Left lobe of liver (tissue), 2 donors: ENCODE measurements around the gene CCN6. TPM values are rescaled to one million over a fixed set of nuclear protein-coding genes. Genes with fewer than 3 reads are reported as not detected.
A peak's percentile ranks its signal among the peaks of the same experiment; 100 is the strongest.

Source experiments
- ATAC-seq: fragments of 200-7000 bp; cut with Tn5 transposase; one replicate; pipeline ENCODE4 v1.9.1; 2020; ENCODE audit warnings: mild to moderate bottlenecking, moderate library complexity
- DNase-seq: peaks from one replicate; pipeline ENCODE4 v3.0.0-alpha.2; 2020; ENCODE audit warnings: low spot score
- total RNA-seq: library from RNA; stranded (reverse); gene quantifications from one replicate; pipeline ENCODE4 v1.2.1, GENCODE V29; 2021
- donor health status: DM: no; HTN: no; CAD: no; lungs with moderate emphysema.
- donor health status: DM: no; HTN: yes; CAD: no.

Gene CCN6
- total RNA-seq: not detected

DNA sequence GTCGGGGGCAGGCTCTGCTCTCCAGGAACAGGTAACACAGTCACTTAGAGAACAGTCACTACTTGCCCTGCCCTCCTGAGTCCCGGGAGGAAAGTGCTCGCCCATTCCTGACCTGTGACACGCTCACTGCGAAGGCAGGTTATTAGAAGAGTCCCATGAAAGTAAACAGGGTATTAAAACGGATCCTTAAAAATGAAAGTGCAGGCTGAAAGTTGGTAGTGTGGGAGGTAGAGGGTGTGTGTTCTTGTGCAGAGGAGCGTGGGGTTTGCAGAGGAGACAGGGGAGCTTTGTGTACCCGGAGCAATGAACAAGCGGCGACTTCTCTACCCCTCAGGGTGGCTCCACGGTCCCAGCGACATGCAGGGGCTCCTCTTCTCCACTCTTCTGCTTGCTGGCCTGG lies at the start of gene CCN6:
TSS of gene CCN6 (plus strand) at position 104 of the 400 bp plus-strand sequence. CDS start at position 358, 254 bp downstream.
- ATAC-seq (no peak), DNase-seq (no peak)

DNA sequence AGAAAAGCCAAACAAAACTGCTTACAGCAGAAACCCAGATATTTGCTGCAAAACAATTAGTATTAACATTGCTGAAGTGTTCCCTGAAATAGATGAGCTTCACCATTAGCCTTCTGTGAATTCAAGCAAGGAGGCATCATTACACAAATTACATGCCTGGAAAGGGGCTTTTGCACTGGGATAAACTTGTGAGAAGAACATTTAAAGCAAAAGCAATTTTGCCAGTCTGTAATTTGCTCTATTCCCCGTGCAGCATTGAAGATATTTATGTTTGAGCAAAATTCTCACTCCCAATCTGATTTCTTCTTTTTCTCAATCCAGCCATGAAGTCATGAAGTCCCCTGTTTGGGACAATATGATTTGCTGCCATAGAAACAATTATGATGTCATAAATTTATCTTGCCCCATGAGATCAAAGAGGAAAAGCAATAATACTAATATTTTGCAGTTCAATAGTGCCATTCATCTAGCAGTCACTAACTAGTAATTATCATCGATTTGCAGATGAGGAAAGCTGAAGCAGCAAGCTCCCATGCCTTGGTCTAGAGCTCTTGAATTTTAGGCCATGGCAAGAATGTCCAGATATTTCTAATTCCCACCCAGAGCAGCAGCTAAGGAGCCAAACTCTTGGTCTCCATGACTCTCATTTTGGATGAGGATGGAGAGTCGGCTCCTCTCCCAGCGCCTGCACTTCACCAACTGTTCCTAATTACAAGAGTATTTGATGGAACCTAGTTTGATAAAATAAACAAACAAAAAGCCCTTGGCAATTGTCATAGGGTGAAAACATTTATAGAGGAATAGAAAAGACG lies 49.5 kb upstream of the CCN6 start:
- DNase-seq (no peak), ATAC-seq (no peak)

DNA sequence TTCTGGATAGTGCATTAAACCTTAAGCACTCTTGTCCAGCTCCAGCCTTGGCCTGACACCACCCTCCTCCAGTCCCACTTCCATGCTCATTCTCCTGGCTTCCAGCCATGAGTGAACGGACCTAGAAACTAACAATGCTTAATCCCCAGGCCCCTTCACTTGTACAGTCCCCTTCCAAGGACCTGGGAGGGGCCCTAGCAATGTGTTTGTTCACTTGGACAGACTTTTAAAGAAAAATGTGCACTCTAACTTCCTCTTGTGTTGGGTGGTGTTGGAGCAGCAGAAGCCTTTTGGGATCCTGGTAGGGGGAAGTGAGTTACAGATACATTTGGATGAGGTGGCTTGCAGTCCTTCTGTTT lies 48.9 kb upstream of the CCN6 start:
- DNase-seq (no peak), ATAC-seq (no peak)

DNA sequence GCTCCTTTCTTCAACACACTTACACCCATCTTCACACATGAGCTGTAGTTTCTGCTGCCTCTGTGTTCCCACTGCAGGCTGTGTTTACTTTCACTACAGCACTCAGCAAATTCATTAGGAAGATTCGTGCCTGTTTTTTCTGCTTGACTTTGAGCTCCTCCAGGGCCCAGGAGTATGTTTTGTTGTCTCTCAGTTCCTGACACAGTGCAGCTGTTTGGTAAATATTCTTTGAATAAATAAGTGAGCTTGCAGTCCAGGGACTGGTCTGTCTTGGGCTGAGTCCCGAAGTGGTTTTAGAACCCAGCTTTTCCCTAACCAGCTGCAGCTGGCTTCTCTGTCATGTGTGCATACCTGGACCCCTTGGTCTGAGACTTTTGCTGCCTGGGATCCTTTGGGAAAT lies 46.6 kb upstream of the CCN6 start:
- no peak for DNase-seq
- ATAC-seq: no peak

DNA sequence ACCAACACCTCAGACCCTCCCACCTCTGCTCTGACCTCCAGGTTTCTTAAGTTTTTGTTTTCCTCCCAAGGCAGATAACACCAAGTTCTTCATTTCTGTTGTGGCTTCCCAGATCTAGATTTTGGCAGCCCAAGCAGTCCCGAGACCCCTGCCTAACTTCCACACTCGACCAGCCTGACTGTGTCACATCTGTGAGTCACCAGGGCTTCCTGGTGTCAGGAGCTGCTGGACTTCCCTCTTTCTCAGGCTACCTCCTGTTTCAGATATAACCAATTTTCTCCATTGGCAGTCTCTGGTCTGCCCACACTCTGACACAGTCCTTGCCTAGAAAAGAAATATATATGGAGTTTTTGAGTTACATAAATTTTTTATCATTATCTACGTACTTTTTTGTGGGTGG lies 46.1 kb upstream of the CCN6 start:
- no peak for DNase-seq
- peak; percentile 26 for ATAC-seq

DNA sequence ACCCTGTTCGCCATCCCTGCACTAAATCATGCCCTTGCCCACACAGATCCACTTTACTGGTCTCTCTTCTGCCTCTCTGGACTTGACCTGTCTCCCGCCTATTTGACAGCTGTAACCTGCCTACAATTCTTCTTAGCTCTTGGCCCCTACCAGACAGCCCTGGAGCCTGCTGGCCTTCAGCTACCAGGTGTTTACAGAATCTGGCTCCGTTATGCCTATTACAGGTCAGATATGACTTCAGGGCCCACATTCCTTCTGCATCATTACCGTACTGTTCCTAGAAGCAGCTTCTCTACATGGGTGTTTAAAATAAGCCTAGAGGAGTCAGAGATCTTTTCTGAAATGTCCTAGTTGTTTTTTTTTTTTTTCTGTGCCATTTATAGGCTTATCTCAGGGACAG lies 45.4 kb upstream of the CCN6 start:
- no peak for DNase-seq
- no peak for ATAC-seq

DNA sequence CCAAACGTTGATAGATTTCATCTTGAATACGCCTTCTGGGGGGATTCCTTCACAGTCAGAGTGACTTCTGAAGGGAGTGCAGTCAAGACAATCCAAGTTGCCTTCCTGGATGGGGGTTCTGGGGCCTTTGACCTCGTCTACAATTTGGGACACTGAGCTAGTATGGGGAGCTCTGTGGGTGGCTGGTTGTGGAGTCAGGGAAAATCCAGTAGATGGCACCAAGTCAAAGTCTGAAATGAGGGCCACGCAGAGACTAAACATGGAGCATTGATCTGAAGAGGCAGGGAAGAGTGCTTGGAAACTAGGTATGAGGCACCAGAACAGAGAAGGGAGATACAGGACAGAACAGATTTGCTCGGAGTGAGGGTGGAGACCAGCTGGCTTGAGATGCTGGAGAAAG lies 43.6 kb upstream of the CCN6 start:
- ATAC-seq: peak; percentile 98

DNA sequence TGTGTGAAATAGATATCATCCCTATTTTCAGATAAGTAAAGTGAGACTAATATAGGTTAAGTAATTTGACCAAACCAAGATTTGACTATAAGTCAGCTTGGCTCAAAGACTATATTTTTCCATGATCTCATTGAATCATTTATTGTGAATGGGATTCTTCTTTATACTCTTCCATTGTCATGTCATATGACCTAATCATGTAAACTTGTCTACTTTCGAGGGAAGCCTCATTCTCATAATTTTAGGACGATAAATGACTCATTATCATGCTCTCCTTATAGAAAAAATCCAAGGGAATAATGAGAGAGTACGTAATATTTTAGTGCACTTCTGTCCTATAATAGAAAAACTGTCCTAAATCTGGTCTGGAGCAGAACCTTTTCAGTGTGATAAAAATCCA lies 40.9 kb upstream of the CCN6 start:
- ATAC-seq (no peak), DNase-seq (no peak)

More for the DNA sequence above, 43.6 kb upstream of the CCN6 start:
- DNase-seq: peak; percentile 52

DNA sequence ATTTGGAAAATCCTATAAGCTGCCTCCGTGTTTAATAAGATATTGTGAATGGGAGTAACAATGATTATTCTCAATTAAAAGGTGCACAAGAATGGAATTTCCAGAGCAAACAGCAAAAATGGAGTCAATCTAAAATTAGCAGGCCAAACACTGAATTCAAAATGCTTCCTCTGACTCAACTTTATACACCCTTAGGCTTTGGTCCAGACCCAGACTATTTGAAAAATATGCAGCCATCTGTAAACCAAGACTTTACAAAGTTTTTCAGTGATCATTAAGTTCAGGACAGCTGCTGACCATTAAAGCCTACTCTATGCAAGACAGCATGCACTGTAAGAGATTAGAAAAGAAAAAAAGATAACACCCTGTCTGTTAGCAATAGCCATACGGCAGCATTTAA lies 39.4 kb upstream of the CCN6 start:
- ATAC-seq: no peak
- DNase-seq: no peak

DNA sequence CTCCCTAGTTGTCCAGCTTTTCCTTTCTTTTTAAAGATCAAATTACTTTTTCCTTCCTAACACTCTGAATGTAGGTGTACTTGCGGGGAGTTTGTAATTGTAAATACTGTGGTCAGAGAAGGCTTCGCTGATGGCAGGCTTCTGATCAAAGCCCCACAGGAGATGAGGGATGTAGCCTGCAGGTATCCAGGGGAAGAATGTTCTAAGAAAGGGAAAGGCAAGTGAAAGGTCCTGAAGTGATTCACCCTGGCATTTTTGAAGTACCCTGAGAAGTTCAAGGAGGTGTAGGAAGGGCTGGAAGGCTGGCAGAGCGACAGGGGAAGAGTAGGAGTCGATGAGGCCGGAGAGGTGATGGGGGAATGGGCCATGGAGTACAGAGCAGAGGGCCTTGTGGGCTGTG lies 38.2 kb upstream of the CCN6 start:
- DNase-seq (no peak), ATAC-seq (no peak)

DNA sequence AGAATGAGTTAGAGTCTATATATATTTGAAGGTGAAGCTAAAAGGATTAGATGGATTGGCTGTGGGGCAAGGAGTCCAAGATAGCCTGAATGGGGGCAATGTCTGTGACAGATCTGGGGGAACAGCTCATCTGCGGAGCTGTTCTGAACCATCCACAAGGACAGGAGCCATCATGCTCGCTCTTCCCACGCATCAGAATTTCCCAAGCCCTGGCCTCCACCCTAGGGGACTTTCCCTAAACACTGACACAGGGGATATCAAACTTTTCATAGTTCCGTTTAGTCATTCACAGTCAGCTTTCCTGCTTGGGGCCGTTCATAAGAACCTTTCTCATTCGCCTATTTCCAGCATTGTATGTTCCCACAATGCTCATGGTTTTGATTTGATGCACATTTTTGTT lies 37.6 kb upstream of the CCN6 start:
- ATAC-seq: no peak
- DNase-seq: no peak

DNA sequence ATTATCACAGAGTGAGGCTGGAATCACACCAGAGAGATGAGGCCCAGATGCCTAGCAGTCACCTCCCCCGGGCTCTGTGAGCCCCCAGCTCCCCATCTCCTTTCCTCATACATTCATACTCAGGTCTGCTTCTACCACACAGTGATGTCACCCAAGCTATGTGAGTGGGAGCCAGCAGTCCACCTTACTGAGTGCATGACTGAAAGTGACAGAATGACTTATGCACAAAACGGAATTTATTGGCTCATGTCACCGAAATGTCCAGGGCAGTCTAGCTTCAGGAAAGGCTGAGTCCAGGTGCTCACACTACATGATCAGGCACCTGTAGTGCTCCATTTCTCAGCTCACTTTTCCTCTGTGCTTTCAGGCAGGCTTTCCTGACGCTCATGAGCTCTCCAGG lies 36.7 kb upstream of the CCN6 start:
- ATAC-seq (no peak), DNase-seq (no peak)

DNA sequence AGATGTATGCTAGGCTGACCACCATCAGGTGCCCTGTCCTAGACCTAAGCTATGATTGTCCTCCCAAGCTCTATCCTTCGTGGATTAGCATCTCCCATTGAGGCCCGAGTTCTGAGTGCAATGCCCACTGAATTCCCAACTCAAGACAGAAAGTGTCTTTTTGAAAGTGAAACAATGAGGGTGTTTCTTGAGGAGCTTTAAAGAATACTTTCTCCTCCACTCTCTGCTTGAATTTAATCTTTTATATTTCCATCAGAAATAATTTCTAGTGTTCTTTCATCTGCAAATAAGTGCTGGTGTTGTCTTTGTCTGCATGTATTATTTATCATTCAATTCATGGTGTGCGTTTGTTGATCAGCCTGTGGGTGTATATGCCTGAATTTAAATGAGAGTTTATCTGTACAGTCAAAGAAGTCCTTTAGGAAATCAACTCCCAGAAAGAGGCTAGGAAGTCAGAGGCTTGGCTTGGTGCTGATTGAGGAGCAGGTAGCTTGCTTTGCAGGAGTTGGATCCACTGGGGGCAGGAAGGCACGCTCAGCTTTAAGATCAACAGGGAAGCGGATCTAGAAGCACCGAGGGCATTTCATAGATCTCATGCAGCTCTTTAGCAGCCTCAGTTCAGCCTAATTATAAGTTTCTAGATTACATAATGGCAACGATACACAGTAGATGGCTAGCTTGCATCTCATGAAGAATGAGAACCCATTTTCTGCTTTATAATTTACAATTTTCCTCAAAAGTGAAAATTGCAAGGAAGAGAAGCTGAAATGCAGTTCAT lies 36.0 kb upstream of the CCN6 start:
- DNase-seq: no peak

DNA sequence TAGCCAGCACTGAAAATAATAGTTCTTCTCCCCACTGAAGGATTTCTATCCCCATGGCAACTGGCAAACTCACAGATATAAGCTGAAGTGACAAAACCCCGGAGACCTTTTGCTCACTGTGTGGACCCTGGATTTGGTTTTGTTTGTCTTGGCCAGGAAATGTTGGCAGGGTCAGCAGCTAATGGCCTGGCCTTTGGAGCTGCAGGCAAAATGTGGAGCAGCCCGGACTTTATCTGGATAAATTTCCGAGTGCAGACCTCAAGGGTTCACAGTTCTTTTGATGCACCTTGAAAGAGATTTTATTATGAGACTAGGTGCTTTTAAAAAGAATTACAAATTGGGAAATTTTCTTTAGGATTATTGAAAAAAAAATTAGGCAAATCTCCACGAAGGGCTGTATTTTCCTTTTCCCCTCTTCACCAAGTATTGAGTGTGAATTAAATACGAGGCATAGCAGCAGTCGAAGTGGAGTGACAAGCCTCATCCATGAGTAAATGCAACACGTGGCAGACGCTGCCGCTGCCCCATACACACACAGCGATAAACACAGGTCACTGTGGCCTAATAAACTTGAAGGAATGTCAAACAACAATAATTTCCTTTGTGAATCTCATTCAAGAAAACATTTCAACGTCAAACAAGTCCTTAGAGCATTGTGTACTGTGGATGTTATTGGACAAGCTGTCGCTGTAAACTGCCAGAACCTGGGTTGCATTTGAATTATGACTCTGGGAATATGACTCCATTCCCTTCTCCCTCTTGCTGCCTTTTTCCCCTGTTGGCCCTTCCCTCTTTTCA lies 35.1 kb upstream of the CCN6 start:
- peak; percentile 91 for DNase-seq
- peak; percentile 97 for ATAC-seq

More for the DNA sequence above, 36.0 kb upstream of the CCN6 start:
- peak; percentile 55 for ATAC-seq

DNA sequence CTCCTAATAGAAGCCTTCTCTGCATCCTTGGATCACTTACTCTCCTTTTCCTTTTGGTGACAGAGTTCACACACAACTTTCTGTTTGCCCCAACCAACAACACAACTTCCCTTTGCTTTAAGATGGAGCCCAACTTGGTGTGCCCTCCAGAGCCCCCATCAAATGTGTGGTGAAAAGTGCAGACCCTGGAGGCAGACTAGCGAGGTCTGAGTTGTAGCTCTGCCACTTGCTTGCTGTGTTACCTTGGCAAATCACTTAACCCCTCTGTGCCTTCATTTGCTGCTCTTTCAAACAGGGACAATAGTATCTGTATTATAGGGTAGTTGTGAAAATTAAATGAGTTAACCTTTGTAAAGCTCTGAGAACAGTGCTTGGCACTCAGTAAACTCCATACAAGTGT lies 34.3 kb upstream of the CCN6 start:
- no peak for DNase-seq
- ATAC-seq: no peak

DNA sequence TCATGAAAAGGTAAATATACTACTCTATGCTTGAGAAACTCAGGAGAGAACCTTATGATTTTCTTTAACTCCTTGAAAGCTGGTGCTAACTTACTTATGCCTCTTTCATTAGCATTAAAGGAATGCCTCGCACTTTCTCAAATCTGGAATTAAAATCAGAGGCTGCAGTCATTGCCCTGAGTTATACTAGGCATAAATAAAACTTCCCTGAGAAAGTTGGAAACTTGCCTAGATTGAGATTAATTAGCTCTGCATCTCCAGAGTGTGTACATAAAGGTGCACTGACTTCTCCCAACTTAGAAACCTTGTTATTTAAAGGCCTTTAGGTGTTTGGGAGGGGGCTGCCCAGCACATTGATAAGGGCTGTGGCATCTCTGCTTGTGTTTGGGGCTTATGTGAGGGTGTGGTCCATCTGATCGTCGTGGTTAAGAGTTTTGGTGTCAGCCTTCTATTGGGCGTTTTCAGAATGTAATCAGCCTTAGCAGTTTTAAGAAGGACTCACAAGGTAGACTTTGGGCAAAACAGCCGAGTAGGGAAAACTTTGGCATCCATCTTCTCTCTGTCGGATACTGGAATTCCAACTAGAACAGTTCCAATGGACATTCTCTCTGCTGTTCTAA lies 32.1 kb upstream of the CCN6 start:
- DNase-seq (no peak), ATAC-seq (no peak)

DNA sequence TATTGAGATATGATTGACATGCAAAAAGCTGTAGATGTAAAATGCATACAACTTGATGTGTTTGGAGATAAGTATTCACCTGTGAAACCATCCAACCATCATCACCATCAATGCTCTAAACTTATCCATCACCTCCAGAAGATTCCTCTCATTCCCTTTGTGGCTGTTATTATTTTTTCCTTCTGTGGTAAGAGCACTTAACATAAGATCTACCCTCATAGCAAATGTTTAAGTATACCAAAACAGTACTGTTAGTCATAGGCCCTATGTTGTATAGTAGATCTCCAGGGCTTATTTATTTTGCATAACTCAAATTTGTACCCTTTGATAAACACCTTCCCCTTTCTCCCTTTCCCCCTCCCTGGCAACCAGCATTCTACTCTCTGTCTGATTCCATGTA lies 31.2 kb upstream of the CCN6 start:
- ATAC-seq: no peak

DNA sequence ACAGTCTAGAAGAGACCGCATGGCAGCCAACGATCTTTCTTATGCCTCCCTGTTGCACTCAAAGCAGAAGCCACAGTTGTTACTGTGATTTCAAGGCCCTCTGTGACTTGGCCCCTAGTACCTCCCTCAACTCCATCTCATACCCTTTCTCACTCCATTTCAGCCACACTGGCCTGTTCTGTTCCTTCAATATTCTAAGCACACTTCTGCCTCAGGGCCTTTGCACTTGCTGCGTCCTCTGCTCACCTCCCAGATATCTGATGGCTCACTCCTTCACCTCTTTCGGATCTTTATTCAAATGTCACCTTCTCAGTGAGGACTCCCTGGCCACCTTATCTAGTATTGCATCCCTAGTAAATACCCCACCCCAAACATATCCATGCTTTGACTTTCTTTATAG lies 29.4 kb upstream of the CCN6 start:
- ATAC-seq (no peak), DNase-seq (no peak)

More for the DNA sequence above, 31.2 kb upstream of the CCN6 start:
- no peak for DNase-seq

DNA sequence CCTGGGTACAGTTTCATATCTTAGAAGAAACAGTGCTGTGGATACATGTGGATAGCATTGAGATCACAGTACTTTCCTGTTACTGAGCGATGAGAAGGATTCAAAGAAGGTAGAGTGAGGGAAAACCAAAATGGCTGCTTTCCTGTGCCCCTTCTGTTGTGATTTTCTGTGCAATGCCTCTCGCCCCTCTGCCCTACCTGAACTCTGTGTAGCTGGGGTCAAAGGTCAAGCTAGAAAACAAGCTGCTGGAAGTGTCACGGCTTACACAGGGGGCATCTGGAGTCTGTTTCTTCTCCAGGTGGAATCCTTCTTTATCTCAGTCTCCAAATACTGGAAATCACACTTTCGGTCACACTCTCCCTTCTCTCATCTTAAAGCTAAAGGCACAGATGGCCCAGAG lies 27.0 kb upstream of the CCN6 start:
- DNase-seq (no peak), ATAC-seq (no peak)

DNA sequence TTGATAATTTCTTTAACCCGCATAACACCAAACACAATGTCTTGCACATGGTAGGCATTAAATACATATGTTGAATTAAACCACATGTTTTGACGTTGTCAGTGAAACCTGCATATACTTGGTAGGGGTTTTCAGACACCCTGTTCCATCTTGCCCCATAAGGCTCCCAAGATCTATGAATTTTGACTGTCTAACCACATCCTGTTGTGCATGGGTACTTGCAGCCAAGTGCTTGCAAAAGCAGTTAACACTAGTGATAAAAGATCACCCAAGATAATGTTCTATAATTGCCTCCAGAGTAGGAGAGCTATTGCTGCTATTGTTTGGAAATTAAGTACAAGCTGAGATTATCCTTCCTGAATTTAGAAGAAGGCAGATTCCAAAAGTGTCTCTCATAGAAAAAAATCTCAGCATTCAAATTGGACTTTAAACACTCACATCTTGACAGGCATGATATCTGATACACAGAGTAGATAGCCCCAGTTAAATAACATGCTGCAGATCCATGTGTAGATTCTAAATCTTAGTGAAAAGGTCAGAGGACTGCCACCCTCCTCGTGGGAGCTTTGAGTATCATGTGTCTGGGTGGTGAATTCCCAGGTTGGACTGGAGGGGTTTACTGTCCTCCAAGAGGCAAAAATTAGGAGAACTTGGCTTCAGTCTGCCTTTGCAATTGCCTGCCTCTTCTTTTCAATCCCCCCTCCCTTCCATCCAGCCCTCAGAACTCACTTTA lies 25.8 kb upstream of the CCN6 start:
- ATAC-seq (no peak), DNase-seq (no peak)
